SK-N-SH treated with all-trans-retinoic acid at 6 μM for 48 hours (cell line): ENCODE results near the gene NSUN7.

Experiments
- ATAC-seq: fragments of 200-7000 bp; cut with Tn5 transposase; 3 replicates; pipeline ENCODE4 v1.9.1; 2020; ENCODE audit warnings: mild to moderate bottlenecking, moderate library complexity
- ARNTL ChIP-seq: fragments of 450-650 bp; formaldehyde crosslinking; IDR thresholded peaks from 2 replicates; pipeline ENCODE4 v1.5.0; 2020; ENCODE audit warnings: low read depth, mild to moderate bottlenecking, moderate library complexity, borderline replicate concordance
- BACH2 ChIP-seq: fragments of 250-450 bp; sonication (Bioruptor Pico); IDR thresholded peaks from 2 replicates; pipeline ENCODE4 v1.9.0; 2021; ENCODE audit warnings: mild to moderate bottlenecking, borderline replicate concordance
- CSDC2 ChIP-seq: fragments of 250-450 bp; sonication (Bioruptor Pico); IDR thresholded peaks from 2 replicates; pipeline ENCODE4 v1.5.0; 2020; ENCODE audit warnings: mild to moderate bottlenecking, moderate library complexity
- CSRNP3 ChIP-seq: fragments of 250-450 bp; sonication (Bioruptor Pico); IDR thresholded peaks from 2 replicates; pipeline ENCODE4 v1.5.1; 2021; ENCODE audit warnings: mild to moderate bottlenecking, moderate library complexity
- GLIS3 ChIP-seq: fragments of 250-450 bp; sonication (Bioruptor Pico); IDR thresholded peaks from 2 replicates; pipeline ENCODE4 v1.5.0; 2020; ENCODE audit warnings: mild to moderate bottlenecking, moderate library complexity
- ISL1 ChIP-seq: fragments of 250-450 bp; sonication (Bioruptor Pico); IDR thresholded peaks from 2 replicates; pipeline ENCODE4 v2.1.2; 2022; ENCODE audit warnings: mild to moderate bottlenecking, moderate library complexity
- OSR1 ChIP-seq: fragments of 250-450 bp; sonication (Bioruptor Pico); IDR thresholded peaks from 2 replicates; pipeline ENCODE4 v1.8.0; 2022; ENCODE audit warnings: moderate library complexity, mild to moderate bottlenecking, inconsistent platforms
- POU6F1 ChIP-seq: fragments of 250-450 bp; sonication (Bioruptor Pico); IDR thresholded peaks from 2 replicates; pipeline ENCODE4 v1.8.0; 2021; ENCODE audit warnings: low read depth, mild to moderate bottlenecking, moderate library complexity, borderline replicate concordance
- PPARA ChIP-seq: fragments of 250-450 bp; sonication (Bioruptor Pico); IDR thresholded peaks from 2 replicates; pipeline ENCODE4 v1.5.0; 2020; ENCODE audit warnings: mild to moderate bottlenecking, borderline replicate concordance
- RARB ChIP-seq: fragments of 250-450 bp; sonication (Bioruptor Pico); IDR thresholded peaks from 2 replicates; pipeline ENCODE4 v1.8.0; 2021; ENCODE audit warnings: mild to moderate bottlenecking, moderate library complexity
- SNAI2 ChIP-seq: fragments of 250-450 bp; sonication (Bioruptor Pico); IDR thresholded peaks from 2 replicates; pipeline ENCODE4 v1.5.0; 2020; ENCODE audit warnings: mild to moderate bottlenecking, moderate library complexity
- ZFP3 ChIP-seq: fragments of 250-450 bp; sonication (Bioruptor Pico); IDR thresholded peaks from 2 replicates; pipeline ENCODE4 v1.5.0; 2020; ENCODE audit warnings: mild to moderate bottlenecking, moderate library complexity
- ZFP30 ChIP-seq: fragments of 450-650 bp; formaldehyde crosslinking; IDR thresholded peaks from 2 replicates; pipeline ENCODE4 v1.5.0; 2022; ENCODE audit warnings: mild to moderate bottlenecking, moderate library complexity
- ZNF565 ChIP-seq: fragments of 450-650 bp; formaldehyde crosslinking; conservative IDR thresholded peaks from 2 replicates; pipeline ENCODE4 v1.5.0; 2020; ENCODE audit warnings: low read depth, mild to moderate bottlenecking, moderate library complexity
- ZNF70 ChIP-seq: fragments of 450-650 bp; formaldehyde crosslinking; IDR thresholded peaks from 2 replicates; pipeline ENCODE4 v1.5.0; 2020; ENCODE audit warnings: mild to moderate bottlenecking, moderate library complexity
- ZNF8 ChIP-seq: fragments of 450-650 bp; formaldehyde crosslinking; IDR thresholded peaks from 2 replicates; pipeline ENCODE4 v1.5.0; 2020; ENCODE audit warnings: mild to moderate bottlenecking, moderate library complexity
- TF ChIP-seq, protein P1 (sequence below): fragments of 250-450 bp; sonication (Bioruptor Pico); IDR thresholded peaks from 2 replicates; pipeline ENCODE4 v1.8.0; 2020; ENCODE audit warnings: mild to moderate bottlenecking, moderate library complexity, borderline replicate concordance
- TF ChIP-seq, protein P2 (sequence below): fragments of 250-450 bp; sonication (Bioruptor Pico); IDR thresholded peaks from 2 replicates; pipeline ENCODE4 v1.5.1; 2020; ENCODE audit warnings: low read depth, mild to moderate bottlenecking, moderate library complexity

Gene NSUN7

DNA sequence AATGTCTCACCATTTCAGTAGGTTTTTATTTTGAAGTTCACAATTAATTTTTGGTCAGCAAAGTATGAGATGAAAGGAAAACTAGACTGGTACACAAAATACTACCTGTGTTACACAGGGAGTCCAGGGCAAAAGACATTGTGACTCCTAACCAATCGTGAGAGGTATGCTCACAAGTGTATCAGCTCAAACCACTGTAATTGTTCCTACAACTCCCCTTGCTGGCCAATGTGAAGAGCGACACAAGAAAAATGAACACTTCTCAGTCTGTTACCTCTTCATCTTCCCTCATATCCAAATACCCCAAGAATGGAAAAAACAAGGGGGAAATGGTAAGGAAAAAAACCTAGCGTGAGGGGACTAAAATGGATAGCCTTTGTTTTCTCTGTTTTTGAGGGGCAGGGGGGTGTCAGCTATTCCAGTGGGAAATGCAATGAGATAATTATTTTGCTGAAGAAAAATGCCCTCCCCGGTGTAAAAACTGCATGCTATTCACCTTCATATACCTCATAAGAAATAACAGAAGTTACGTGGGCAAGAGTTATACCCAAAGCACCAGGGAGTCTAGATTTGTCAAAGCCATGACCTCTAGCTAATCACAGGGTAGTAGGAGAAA is 30.6 kb upstream of the NSUN7 start (continued):
- TF ChIP-seq, protein P1, sequence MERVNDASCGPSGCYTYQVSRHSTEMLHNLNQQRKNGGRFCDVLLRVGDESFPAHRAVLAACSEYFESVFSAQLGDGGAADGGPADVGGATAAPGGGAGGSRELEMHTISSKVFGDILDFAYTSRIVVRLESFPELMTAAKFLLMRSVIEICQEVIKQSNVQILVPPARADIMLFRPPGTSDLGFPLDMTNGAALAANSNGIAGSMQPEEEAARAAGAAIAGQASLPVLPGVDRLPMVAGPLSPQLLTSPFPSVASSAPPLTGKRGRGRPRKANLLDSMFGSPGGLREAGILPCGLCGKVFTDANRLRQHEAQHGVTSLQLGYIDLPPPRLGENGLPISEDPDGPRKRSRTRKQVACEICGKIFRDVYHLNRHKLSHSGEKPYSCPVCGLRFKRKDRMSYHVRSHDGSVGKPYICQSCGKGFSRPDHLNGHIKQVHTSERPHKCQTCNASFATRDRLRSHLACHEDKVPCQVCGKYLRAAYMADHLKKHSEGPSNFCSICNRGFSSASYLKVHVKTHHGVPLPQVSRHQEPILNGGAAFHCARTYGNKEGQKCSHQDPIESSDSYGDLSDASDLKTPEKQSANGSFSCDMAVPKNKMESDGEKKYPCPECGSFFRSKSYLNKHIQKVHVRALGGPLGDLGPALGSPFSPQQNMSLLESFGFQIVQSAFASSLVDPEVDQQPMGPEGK (CRISPR knock-in tag): no peak

DNA sequence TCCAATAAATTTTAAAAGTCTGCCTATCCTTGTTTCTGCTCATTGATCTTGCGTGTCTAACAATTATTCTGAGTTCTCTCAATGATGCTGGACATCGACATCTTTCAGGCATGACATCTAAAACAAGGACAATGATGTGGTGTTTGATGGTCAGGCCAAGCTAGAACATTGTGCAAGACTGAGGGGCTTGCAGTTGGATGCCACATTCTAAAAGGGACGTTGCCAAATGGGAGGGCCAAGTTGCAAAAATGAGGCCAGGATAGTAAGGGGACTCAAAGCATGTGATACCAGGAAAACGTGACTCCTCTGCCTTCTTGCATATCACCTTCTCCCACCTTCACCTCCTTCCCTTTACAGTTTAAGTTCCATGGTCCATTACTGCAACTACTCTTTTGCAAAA is 29.4 kb upstream of the NSUN7 start:
- no peak for TF ChIP-seq ZNF8 (CRISPR knock-in tag)
- TF ChIP-seq, all 23 proteins: peak for 0
- ATAC-seq: no peak

GRCh38 chr4:40720916-40721315 is 28.8 kb upstream of the NSUN7 start:
- TF ChIP-seq CSDC2 (CRISPR knock-in tag): no peak
- no peak for TF ChIP-seq OSR1 (CRISPR knock-in tag)
- TF ChIP-seq ZNF8 (CRISPR knock-in tag): no peak
- TF ChIP-seq CSRNP3 (CRISPR knock-in tag): no peak
- no peak for TF ChIP-seq GLIS3 (CRISPR knock-in tag)
- TF ChIP-seq, protein P1 (CRISPR knock-in tag): no peak
- TF ChIP-seq PPARA: no peak
- no peak for TF ChIP-seq ZFP30 (CRISPR knock-in tag)
- TF ChIP-seq RARB (CRISPR knock-in tag): no peak
- no peak for TF ChIP-seq ARNTL
- TF ChIP-seq ISL1: no peak
- TF ChIP-seq BACH2 (CRISPR knock-in tag): no peak
- TF ChIP-seq POU6F1 (CRISPR knock-in tag): no peak
- ATAC-seq: no peak

DNA sequence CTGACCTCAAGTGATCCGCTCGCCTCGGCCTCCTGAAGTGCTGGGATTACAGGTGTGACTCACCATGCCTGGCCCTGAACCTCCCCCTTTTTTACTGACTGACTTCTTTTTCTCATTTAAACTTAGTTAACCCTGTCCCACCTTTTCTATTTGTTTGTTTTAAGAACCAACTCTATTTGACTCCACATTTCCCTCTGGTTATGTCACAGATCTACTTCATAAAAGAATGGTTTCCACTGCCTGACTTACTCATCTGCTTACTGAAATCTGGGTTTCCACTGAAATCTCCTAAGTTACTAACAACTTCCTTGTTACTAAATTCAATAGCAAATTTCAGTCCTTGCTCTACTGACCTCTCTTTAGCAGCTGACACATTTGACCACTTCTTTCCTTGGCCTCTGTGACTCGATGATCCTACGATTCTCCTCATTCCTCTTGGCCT is 28.0 kb upstream of the NSUN7 start:
- TF ChIP-seq CSDC2 (CRISPR knock-in tag) (no peak), ZNF8 (CRISPR knock-in tag) (no peak), GLIS3 (CRISPR knock-in tag) (no peak), SNAI2 (CRISPR knock-in tag) (no peak), ZNF565 (CRISPR knock-in tag) (no peak), ISL1 (no peak), RARB (CRISPR knock-in tag) (no peak), ZFP3 (no peak)
- TF ChIP-seq, protein P2, sequence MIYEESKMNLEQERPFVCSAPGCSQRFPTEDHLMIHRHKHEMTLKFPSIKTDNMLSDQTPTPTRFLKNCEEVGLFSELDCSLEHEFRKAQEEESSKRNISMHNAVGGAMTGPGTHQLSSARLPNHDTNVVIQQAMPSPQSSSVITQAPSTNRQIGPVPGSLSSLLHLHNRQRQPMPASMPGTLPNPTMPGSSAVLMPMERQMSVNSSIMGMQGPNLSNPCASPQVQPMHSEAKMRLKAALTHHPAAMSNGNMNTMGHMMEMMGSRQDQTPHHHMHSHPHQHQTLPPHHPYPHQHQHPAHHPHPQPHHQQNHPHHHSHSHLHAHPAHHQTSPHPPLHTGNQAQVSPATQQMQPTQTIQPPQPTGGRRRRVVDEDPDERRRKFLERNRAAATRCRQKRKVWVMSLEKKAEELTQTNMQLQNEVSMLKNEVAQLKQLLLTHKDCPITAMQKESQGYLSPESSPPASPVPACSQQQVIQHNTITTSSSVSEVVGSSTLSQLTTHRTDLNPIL (CRISPR knock-in tag): no peak
- no peak for ATAC-seq

DNA sequence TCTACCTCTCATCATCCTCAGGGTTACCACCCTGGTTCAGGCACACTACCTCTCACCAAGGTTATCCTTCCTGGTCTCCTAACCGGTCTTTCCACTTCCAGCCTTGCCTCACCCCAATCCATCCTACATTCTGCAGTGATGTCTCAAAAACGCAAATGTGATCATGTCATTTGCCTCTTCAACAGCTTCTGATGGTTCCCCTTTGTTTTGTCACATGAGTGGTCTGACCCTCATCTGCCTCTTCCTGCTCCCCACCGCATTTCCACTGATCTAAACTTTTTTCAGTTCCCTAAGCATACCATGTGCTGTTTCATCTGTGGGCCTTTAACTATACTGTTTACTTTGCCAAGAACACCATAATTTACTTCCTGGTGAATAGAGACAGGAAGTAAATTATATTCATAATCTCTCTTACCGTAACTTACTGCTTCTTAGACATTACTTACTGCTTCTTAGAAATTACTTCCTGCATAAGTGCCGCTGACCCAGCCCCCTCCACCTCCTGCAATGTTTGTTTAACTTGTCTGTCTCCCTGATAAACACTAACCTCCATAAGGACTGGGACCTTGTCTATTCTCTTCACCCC is 27.1 kb upstream of the NSUN7 start:
- ATAC-seq: no peak
- TF ChIP-seq RARB (CRISPR knock-in tag): no peak
- TF ChIP-seq, protein P1 (CRISPR knock-in tag): no peak
- TF ChIP-seq ZNF70 (CRISPR knock-in tag): no peak
- TF ChIP-seq POU6F1 (CRISPR knock-in tag): no peak
- no peak for TF ChIP-seq OSR1 (CRISPR knock-in tag)
- TF ChIP-seq, protein P2 (CRISPR knock-in tag): no peak
